Lung (tissue), 12 donors: ENCODE measurements around the gene ESPNL. TPM values are rescaled to one million over a fixed set of nuclear protein-coding genes. Genes with fewer than 3 reads are reported as not detected.

Experiments
- ATAC-seq: fragments of 200-7000 bp; cut with Tn5 transposase; one replicate; pipeline ENCODE4 v1.9.1; 2020; ENCODE audit warnings: moderate number of reproducible peaks; ENCODE audit not compliant: insufficient read depth, low FRiP score
- DNase-seq, 3 donors: peaks; one replicate each; pipeline ENCODE4 v3.0.0-alpha.2; 2013 to 2017
- H3K27ac ChIP-seq, 2 donors: one replicate each; pipeline ENCODE4 v1.5.1; 2013; ENCODE audit warnings: mild to moderate bottlenecking in 2 of 2, moderate library complexity in 2 of 2, control low read depth in 1 of 2, inconsistent platforms in 1 of 2, low read depth in 1 of 2, low read length in 1 of 2
- H3K27me3 ChIP-seq, 3 donors: one replicate each; pipeline ENCODE4 v1.5.1; 2013; ENCODE audit warnings: low read length in 2 of 3; ENCODE audit not compliant: control insufficient read depth in 3 of 3, insufficient read depth in 3 of 3
- H3K36me3 ChIP-seq, 4 donors: one replicate each; pipeline ENCODE4 v1.5.1; 2013; ENCODE audit warnings: low read length in 4 of 4, mild to moderate bottlenecking in 1 of 4, moderate library complexity in 1 of 4; ENCODE audit not compliant: control insufficient read depth in 4 of 4, insufficient read depth in 4 of 4
- H3K4me1 ChIP-seq, 5 donors: one replicate each; pipeline ENCODE4 v1.5.1; 2013; ENCODE audit warnings: low read length in 5 of 5, mild to moderate bottlenecking in 2 of 5, moderate library complexity in 1 of 5; ENCODE audit not compliant: control insufficient read depth in 5 of 5, insufficient read depth in 5 of 5
- H3K4me3 ChIP-seq: one replicate; pipeline ENCODE4 v1.5.1; 2013; ENCODE audit warnings: mild to moderate bottlenecking, control low read depth, moderate library complexity
- H3K9ac ChIP-seq, 2 donors: one replicate each; pipeline ENCODE4 v1.5.1; 2013; ENCODE audit warnings: low read length in 2 of 2, control low read depth in 1 of 2; ENCODE audit not compliant: insufficient read depth in 1 of 2
- H3K9me3 ChIP-seq, 4 donors: one replicate each; pipeline ENCODE4 v1.5.1; 2013; ENCODE audit warnings: low read length in 3 of 4, mild to moderate bottlenecking in 1 of 4, moderate library complexity in 1 of 4; ENCODE audit not compliant: control insufficient read depth in 4 of 4, insufficient read depth in 3 of 4
- WGBS, 2 donors: extraction: QIAGEN DNeasy Blood & Tissue Kit; methylation state at CpG; one replicate each; pipeline ENCODE4 v1.1.7; 2013; 5-methylcytosine and 5-hydroxymethylcytosine counted together
- polyA plus RNA-seq, 2 donors: library from polyadenylated mRNA; stranded (reverse); fragments of 200-250 nt; gene quantifications; one replicate each; pipeline ENCODE4 v1.2.1, GENCODE V29; 2013
- total RNA-seq, 2 donors: library from RNA; depleted of rRNA in 1 of 2; stranded (reverse); fragments of >200 nt in 1 of 2; gene quantifications; one replicate each; pipeline ENCODE4 v1.2.1, GENCODE V29; 2014 to 2021
- TF ChIP-seq, protein P1 (sequence below): IDR thresholded peaks from 2 replicates; pipeline ENCODE4 v1.5.1; 2012; ENCODE audit warnings: mild to moderate bottlenecking; ENCODE audit errors: control extremely low read depth, extremely low read depth
- donor health status: control.
- donor health status: control.
- donor health status: Bipolar disorder and iron deficiency.
- donor health status: healthy.
- donor health status: DM: yes; HTN: yes; CAD: no.

Gene ESPNL
- total and polyA plus RNA-seq, 4 donors: 0.07 to 3.0 (median 1.2) TPM

DNA sequence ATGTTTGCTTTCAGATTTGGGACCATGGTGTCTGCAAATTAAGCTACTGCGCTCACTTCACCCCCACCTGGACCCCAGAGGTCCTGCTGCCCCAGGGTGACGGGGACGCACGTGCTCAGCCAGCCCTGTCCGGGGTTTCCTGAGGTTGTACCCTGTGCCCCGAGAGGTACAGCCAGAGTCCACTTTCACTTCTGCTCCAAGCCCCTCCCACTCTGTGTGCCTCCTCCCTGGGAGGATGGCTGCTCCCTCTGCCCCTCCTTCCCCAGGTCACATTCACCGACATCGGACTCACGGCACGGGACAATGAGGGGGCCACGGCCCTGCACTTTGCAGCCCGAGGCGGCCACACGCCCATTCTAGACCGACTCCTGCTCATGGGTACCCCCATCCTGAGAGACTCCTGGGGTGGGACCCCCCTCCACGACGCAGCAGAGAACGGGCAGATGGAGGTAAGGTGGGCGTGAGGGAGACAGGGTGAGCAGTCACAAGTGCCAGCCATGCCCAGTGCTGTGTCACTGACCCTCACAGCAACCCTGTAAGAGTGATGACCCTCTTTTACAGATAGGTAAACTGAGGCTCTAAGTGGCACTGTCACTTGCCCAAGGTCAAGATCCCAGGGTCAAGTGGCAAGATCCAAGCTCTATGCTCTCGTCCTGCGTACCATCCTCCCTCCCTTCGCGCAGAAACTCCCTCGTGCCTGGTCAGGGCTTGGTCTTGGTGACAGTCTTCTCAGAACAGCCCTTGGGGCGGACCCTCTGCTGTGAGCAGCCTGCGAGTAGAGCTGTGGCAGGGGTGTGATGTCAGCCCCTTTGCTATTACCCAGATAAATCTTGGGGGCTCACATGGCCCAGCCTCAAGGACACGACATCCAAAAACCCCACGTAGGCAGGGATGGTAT lies 7.6 kb downstream of the ESPNL start:
- 86% methylated on average over 28 of the region's 28 CpGs for whole genome bisulfite sequencing, 2 donors
- H3K9me3 ChIP-seq: peaks cover 0 to 2% (median under 1%) of the 10 kb centered on the region in 4 donors
- no peaks in the 10 kb centered on the region for H3K36me3 ChIP-seq
- H3K9ac ChIP-seq: no peak overlapping the region
- no peaks in the 10 kb centered on the region for H3K27me3 ChIP-seq
- H3K4me3 ChIP-seq: no peak overlapping the region
- H3K27ac ChIP-seq: no peak overlapping the region
- ATAC-seq: no peak
- peaks cover 0 to 4% (median 0%) of the 10 kb centered on the region in 5 donors for H3K4me1 ChIP-seq
- TF ChIP-seq, protein P1, sequence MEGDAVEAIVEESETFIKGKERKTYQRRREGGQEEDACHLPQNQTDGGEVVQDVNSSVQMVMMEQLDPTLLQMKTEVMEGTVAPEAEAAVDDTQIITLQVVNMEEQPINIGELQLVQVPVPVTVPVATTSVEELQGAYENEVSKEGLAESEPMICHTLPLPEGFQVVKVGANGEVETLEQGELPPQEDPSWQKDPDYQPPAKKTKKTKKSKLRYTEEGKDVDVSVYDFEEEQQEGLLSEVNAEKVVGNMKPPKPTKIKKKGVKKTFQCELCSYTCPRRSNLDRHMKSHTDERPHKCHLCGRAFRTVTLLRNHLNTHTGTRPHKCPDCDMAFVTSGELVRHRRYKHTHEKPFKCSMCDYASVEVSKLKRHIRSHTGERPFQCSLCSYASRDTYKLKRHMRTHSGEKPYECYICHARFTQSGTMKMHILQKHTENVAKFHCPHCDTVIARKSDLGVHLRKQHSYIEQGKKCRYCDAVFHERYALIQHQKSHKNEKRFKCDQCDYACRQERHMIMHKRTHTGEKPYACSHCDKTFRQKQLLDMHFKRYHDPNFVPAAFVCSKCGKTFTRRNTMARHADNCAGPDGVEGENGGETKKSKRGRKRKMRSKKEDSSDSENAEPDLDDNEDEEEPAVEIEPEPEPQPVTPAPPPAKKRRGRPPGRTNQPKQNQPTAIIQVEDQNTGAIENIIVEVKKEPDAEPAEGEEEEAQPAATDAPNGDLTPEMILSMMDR: no peak
- DNase-seq: no peak

DNA sequence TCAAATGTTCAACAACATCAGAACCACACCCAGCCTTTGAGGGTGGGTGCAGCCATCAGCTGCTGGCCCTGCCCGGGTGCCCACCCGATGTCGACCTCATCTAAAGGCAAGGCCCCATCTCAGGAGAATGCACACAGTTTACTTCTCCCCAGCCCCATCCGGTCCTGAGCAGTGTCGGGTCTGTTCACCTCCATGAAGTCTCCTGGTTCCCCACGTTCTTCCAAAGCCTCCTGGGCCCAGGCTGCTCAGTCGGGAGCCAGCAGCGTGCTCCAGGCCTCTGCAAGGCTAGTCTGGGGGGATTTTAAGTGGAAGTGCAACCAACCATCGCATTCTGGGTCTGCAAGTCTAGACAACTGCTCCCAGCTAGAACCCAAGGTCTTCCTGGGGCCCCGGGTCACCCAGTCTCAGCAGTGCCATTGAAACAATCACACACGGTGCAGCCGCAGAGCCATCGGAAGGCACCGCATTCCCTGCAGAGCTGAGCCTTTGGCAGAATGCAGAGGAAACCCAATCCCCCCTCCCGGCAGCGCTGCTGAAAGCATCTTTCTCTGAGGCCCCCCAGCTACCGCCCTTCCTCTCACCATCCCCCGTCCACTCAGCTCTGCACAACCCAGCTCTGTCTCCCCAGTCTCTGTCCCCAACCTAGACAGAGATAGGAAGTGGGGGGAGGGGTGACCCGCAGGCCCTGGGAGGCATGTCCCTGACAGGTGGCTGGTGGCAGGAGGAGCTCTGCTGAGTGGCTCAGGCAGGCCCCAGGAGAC lies 8.5 kb downstream of the ESPNL start:
- no peak overlapping the region for H3K4me3 ChIP-seq
- H3K4me1 ChIP-seq: peaks cover 0 to 4% (median 0%) of the 10 kb centered on the region in 5 donors
- H3K9ac ChIP-seq: no peak overlapping the region
- H3K27ac ChIP-seq: no peak overlapping the region
- H3K9me3 ChIP-seq: peaks cover 0 to 3% (median 1%) of the 10 kb centered on the region in 4 donors
- ATAC-seq: no peak
- TF ChIP-seq, protein P1: no peak
- no peaks in the 10 kb centered on the region for H3K27me3 ChIP-seq
- DNase-seq: no peak
- WGBS, 2 donors: 54 to 58% methylated on average over 19 of the region's 19 CpGs
- H3K36me3 ChIP-seq: no peaks in the 10 kb centered on the region

DNA sequence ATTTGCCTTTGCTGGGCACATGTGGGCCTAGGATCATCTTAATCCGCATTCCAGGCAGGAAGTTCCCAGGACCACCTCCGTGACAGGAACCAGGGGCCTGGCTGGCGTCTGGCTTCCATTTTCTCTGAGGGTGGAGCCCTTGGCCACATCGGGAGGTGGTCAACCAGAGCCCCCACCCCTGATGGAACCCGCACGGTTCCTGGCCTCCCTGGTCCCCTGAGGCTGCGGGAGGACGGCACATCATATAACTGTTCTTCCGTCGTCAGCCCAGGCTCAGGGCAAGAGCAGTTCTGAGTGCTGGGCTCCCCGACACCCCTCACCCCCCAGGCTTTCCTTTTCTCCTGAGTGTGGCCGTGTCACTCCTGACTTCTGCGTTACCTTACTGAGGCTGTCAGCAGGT lies 13.5 kb downstream of the ESPNL start:
- WGBS, 2 donors: 94% methylated on average over 12 to 13 of the region's 13 CpGs
- DNase-seq (no peak), ATAC-seq (no peak)
- Histone ChIP-seq H3K4me3 (no peak overlapping the region), H3K36me3 (no peaks in the 10 kb centered on the region), H3K4me1 (peaks cover 0 to 4% (median 0%) of the 10 kb centered on the region in 5 donors), H3K9ac (no peak overlapping the region), H3K27me3 (peaks cover 0 to under 1% (median 0%) of the 10 kb centered on the region in 3 donors), H3K9me3 (peaks cover 0 to 4% (median 1%) of the 10 kb centered on the region in 4 donors), H3K27ac (no peak overlapping the region)
- TF ChIP-seq, protein P1: no peak
